Measurements from ENCODE around the gene ARMC9. TPM values are rescaled to one million over a fixed set of nuclear protein-coding genes. Genes with fewer than 3 reads are reported as not detected.

ARMC9 gene
- total RNA-seq, 4 donors from 2014 or later: 0.20 to 7.2 (median 3.2) TPM

DNA sequence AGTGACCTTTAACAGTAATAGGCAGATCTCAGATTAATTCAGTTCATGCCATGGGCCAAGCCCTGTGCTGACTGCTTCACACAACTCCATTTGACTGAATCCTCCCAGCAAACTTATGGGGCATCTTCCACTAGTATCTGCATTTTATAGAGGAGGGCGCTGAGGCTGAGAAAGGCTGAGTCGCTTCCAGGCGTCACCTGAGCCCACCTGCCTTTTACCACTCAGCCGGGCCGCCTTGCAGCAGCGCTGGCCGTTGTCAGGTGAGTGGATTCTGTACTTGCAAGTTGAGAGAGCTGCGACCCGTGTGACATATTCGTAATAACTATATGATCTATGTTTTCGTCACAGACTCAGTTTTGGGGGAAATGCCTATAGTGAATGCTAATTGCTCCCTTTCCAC, 137.8 kb downstream of the ARMC9 start:
- no peaks in the 10 kb centered on the region for H3K9me3 ChIP-seq
- ATAC-seq (no peak), DNase-seq (no peak)
- no peak for TF ChIP-seq POLR2A (IDR thresholded peaks at IDR 0.05)
- no peak for TF ChIP-seq CTCF (IDR thresholded peaks at IDR 0.05 in 4 of 5, conservative IDR thresholded peaks at IDR 0.05 in 1 of 5)
- H3K4me1 ChIP-seq: no peaks in the 10 kb centered on the region
- intact Hi-C loops (cut with DNase I; ENCODE audit: low total_unique reads): no loop called here
- in situ Hi-C loops (cut with MboI; ENCODE audit: low sequenced_read_pairs in 4 of 4): no loop called here
- no peaks in the 10 kb centered on the region for H3K27me3 ChIP-seq
- H3K4me3 ChIP-seq: no peak overlapping the region
- H3K27ac ChIP-seq: no peak overlapping the region
- no peaks in the 10 kb centered on the region for H3K36me3 ChIP-seq

DNA sequence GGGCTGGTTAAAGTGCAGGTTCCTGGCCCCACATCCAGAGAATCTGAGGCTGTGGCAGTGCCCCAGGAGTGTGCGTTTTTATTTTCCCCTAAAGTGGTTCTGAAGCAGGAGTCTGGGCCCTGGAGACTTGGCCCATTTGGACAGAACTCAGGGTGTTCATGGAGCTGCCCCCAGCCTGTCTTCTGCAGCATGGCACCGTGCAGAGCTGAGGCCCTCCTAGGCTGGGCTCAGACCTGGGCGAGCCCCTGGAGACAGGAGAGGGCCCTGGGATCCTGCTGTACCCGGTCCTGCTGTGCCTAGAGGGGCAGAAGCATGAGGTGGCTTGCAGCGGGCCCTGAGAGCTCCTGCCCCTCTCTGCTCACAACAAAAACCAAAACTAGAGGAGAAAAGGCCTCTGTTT, 138.3 kb downstream of the ARMC9 start:
- TF ChIP-seq POLR2A (IDR thresholded peaks at IDR 0.05) (no peak), CTCF (IDR thresholded peaks at IDR 0.05 in 4 of 5, conservative IDR thresholded peaks at IDR 0.05 in 1 of 5) (no peak)
- in situ Hi-C loops (cut with MboI; ENCODE audit: low sequenced_read_pairs in 4 of 4): no loop called here
- Histone ChIP-seq H3K27ac (no peak overlapping the region), H3K27me3 (no peaks in the 10 kb centered on the region), H3K4me1 (no peaks in the 10 kb centered on the region), H3K36me3 (no peaks in the 10 kb centered on the region), H3K9me3 (no peaks in the 10 kb centered on the region), H3K4me3 (no peak overlapping the region)
- ATAC-seq: no peak
- DNase-seq: no peak
- intact Hi-C loops (cut with DNase I; ENCODE audit: low total_unique reads): no loop called here

GRCh38 chr2:231337807-231338759, 139.7 kb downstream of the ARMC9 start:
- TF ChIP-seq CTCF (IDR thresholded peaks at IDR 0.05 in 4 of 5, conservative IDR thresholded peaks at IDR 0.05 in 1 of 5) (no peak), POLR2A (IDR thresholded peaks at IDR 0.05) (no peak)
- DNase-seq (no peak), ATAC-seq (no peak)
- in situ Hi-C loops (cut with MboI; ENCODE audit: low sequenced_read_pairs in 4 of 4) (no loop called here), intact Hi-C loops (cut with DNase I; ENCODE audit: low total_unique reads) (no loop called here)
- no peaks in the 10 kb centered on the region for H3K27me3 ChIP-seq
- no peaks in the 10 kb centered on the region for H3K36me3 ChIP-seq
- H3K4me3 ChIP-seq: no peak overlapping the region
- H3K27ac ChIP-seq: no peak overlapping the region
- no peaks in the 10 kb centered on the region for H3K4me1 ChIP-seq
- H3K9me3 ChIP-seq: no peaks in the 10 kb centered on the region

DNA sequence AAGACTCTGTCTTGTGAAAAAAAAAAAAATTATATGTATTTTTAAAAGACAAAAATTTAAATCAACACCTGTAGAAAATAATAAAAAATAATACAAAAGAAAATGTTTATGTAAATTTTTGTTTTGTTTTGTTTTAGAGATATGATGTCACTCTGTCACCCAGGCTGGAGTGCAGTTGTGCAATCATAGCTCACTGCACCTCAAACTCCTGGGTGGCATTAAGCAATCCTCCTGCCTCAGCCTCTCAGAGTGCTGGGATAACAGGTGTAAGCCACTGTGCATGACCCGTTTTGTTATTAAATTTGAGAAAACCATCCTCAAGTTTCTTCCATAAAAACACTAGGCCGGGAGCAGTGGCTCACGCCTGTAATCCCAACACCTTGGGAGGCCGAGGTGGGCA, 140.9 kb downstream of the ARMC9 start:
- intact Hi-C loops (cut with DNase I; ENCODE audit: low total_unique reads) (no loop called here), in situ Hi-C loops (cut with MboI; ENCODE audit: low sequenced_read_pairs in 4 of 4) (no loop called here)
- Histone ChIP-seq H3K4me3 (no peak overlapping the region), H3K4me1 (no peaks in the 10 kb centered on the region), H3K27ac (no peak overlapping the region), H3K36me3 (no peaks in the 10 kb centered on the region), H3K9me3 (no peaks in the 10 kb centered on the region), H3K27me3 (no peaks in the 10 kb centered on the region)
- DNase-seq (no peak), ATAC-seq (no peak)
- TF ChIP-seq CTCF (IDR thresholded peaks at IDR 0.05 in 4 of 5, conservative IDR thresholded peaks at IDR 0.05 in 1 of 5) (no peak), POLR2A (IDR thresholded peaks at IDR 0.05) (no peak)

Data from gastrocnemius medialis (tissue), 4 donors.